ENCODE results near the gene MAP1A. TPM values are rescaled to one million over a fixed set of nuclear protein-coding genes. Genes with fewer than 3 reads are reported as not detected.

The MAP1A gene
- total RNA-seq, 1 experiment from 2014 or later: 0.05 TPM

GRCh38 chr15:43516801-43517353 is 531 bp upstream of the MAP1A start:
- no peaks in the 10 kb centered on the region for H3K4me1 Mint-ChIP-seq (ENCODE audit: low read depth, unreplicated experiment)
- TF ChIP-seq, protein P1, sequence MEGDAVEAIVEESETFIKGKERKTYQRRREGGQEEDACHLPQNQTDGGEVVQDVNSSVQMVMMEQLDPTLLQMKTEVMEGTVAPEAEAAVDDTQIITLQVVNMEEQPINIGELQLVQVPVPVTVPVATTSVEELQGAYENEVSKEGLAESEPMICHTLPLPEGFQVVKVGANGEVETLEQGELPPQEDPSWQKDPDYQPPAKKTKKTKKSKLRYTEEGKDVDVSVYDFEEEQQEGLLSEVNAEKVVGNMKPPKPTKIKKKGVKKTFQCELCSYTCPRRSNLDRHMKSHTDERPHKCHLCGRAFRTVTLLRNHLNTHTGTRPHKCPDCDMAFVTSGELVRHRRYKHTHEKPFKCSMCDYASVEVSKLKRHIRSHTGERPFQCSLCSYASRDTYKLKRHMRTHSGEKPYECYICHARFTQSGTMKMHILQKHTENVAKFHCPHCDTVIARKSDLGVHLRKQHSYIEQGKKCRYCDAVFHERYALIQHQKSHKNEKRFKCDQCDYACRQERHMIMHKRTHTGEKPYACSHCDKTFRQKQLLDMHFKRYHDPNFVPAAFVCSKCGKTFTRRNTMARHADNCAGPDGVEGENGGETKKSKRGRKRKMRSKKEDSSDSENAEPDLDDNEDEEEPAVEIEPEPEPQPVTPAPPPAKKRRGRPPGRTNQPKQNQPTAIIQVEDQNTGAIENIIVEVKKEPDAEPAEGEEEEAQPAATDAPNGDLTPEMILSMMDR (IDR thresholded peaks at IDR 0.05; ENCODE audit: unreplicated experiment): no peak
- no peaks in the 10 kb centered on the region for H3K9me3 Mint-ChIP-seq (ENCODE audit: low read depth, unreplicated experiment)
- CTCF ChIA-PET: no interaction called here
- intact Hi-C loops (cut with micrococcal nuclease; ENCODE audit: unreplicated experiment): no loop called here
- no peaks in the 10 kb centered on the region for H3K36me3 Mint-ChIP-seq (ENCODE audit: insufficient read depth, unreplicated experiment)
- H3K27me3 Mint-ChIP-seq (ENCODE audit: unreplicated experiment): peaks cover 64% of the 10 kb centered on the region
- H3K27ac Mint-ChIP-seq (ENCODE audit: unreplicated experiment): no peak overlapping the region
- no peak for DNase-seq
- no TSS peak for BruUV-seq (replicated peaks)
- H3K4me3 Mint-ChIP-seq (ENCODE audit: low read depth, unreplicated experiment): no peak overlapping the region

DNA sequence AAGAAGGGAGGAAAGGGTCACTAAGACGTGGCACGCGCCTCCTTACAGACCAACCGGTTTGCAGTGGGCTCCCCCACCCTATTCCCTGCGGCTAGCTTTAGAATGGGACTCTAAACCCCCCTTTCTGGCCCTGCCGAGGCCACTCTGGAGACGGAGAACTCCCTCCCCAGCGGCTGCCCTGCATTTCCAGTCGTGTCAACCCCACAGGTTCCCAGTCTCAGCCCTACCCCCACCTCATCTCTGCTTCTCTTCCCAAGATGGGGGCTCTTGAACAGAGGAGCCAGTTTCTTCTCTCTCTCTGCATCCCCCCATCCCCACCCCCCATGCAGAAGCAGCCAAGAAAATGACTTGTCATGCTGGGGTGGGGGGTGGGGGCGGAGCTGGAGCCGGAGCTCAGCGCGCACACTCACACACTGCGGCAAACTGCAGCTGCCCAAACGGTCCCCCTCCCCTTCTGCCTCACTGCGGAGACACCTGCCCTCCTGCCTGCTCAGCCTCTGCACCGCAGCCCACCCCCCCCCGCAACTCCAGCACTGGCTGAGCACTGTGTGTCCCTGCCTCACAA is 871 bp downstream of the MAP1A start:
- BruUV-seq (replicated peaks): no TSS peak
- no peaks in the 10 kb centered on the region for H3K9me3 Mint-ChIP-seq (ENCODE audit: low read depth, unreplicated experiment)
- no peak for DNase-seq
- intact Hi-C loops (cut with micrococcal nuclease; ENCODE audit: unreplicated experiment): no loop called here
- TF ChIP-seq, protein P1 (IDR thresholded peaks at IDR 0.05; ENCODE audit: unreplicated experiment): no peak
- no peak overlapping the region for H3K4me3 Mint-ChIP-seq (ENCODE audit: low read depth, unreplicated experiment)
- no peak overlapping the region for H3K27ac Mint-ChIP-seq (ENCODE audit: unreplicated experiment)
- H3K4me1 Mint-ChIP-seq (ENCODE audit: low read depth, unreplicated experiment): no peaks in the 10 kb centered on the region
- H3K36me3 Mint-ChIP-seq (ENCODE audit: insufficient read depth, unreplicated experiment): no peaks in the 10 kb centered on the region
- H3K27me3 Mint-ChIP-seq (ENCODE audit: unreplicated experiment): peaks cover 65% of the 10 kb centered on the region
- CTCF ChIA-PET: interaction anchor here (0.7 kb wide), 1 partner anchor 483 kb away, joined by 3 read pairs; no protein-coding TSS in a partner anchor

- Mint-ChIP-seq H3K27me3 (ENCODE audit: unreplicated experiment) (peaks cover 74% of the 10 kb centered on the region), H3K4me3 (ENCODE audit: low read depth, unreplicated experiment) (no peak overlapping the region), H3K4me1 (ENCODE audit: low read depth, unreplicated experiment) (no peaks in the 10 kb centered on the region), H3K9me3 (ENCODE audit: low read depth, unreplicated experiment) (no peaks in the 10 kb centered on the region), H3K36me3 (ENCODE audit: insufficient read depth, unreplicated experiment) (no peaks in the 10 kb centered on the region), H3K27ac (ENCODE audit: unreplicated experiment) (no peak overlapping the region)
- no peak for DNase-seq
- CTCF ChIA-PET: no interaction called here
- TF ChIP-seq, protein P1 (IDR thresholded peaks at IDR 0.05; ENCODE audit: unreplicated experiment): no peak
- no TSS peak for BruUV-seq (replicated peaks)
- intact Hi-C loops (cut with micrococcal nuclease; ENCODE audit: unreplicated experiment): no loop called here
Observed at GRCh38 chr15:43519196-43519595, 1.8 kb downstream of the MAP1A start.

- BruUV-seq (replicated peaks): no TSS peak
- Mint-ChIP-seq H3K9me3 (ENCODE audit: low read depth, unreplicated experiment) (no peaks in the 10 kb centered on the region), H3K27me3 (ENCODE audit: unreplicated experiment) (peaks cover 83% of the 10 kb centered on the region), H3K36me3 (ENCODE audit: insufficient read depth, unreplicated experiment) (no peaks in the 10 kb centered on the region), H3K4me1 (ENCODE audit: low read depth, unreplicated experiment) (no peaks in the 10 kb centered on the region), H3K4me3 (ENCODE audit: low read depth, unreplicated experiment) (no peak overlapping the region), H3K27ac (ENCODE audit: unreplicated experiment) (no peak overlapping the region)
- DNase-seq: no peak
- TF ChIP-seq, protein P1 (IDR thresholded peaks at IDR 0.05; ENCODE audit: unreplicated experiment): no peak
- intact Hi-C loops (cut with micrococcal nuclease; ENCODE audit: unreplicated experiment): no loop called here
- CTCF ChIA-PET: no interaction called here
Observed at GRCh38 chr15:43520138-43520537, 2.7 kb downstream of the MAP1A start.
